ENCODE measurements around the gene HSDL1. TPM values are rescaled to one million over a fixed set of nuclear protein-coding genes. Genes with fewer than 3 reads are reported as not detected.

Gene HSDL1
- total and polyA plus RNA-seq, 2 of the 8 experiments (the other 6 are each of a cell fraction or from before 2014, with no cell fraction given): 25.0 to 55.7 TPM

GRCh38 chr16:84117494-84117843, 27.5 kb downstream of the HSDL1 start:
- Histone ChIP-seq H3K9ac (replicated peaks in 1 of 4; ENCODE audit: extremely low read depth in 1 of 4, low read depth in 3 of 4, low read length in 3 of 4) (peak overlapping the region; percentile 46 to 88 (median 84)), H3K4me3 (ENCODE audit: extremely low read depth in 1 of 4, insufficient read depth in 2 of 4, low read depth in 3 of 4, low read length in 4 of 4) (peak overlapping the region; percentile 69 to 92 (median 84)), H3K27ac (ENCODE audit: low read depth, low read length) (0 out of 2 replicates have a peak overlapping the region, but pooled peaks have one; percentile 46), H3K36me3 (ENCODE audit: control insufficient read depth in 2 of 4, insufficient read depth in 4 of 4, low read length in 3 of 4) (peaks cover 0 to 3% (median under 1%) of the 10 kb centered on the region in 4 experiments; a peak in 5 of 8 replicates), H3K9me3 (ENCODE audit: insufficient read depth in 2 of 2, low read depth in 1 of 2, low read length in 1 of 2) (no peaks in the 10 kb centered on the region), H3K27me3 (replicated peaks in 1 of 4; ENCODE audit: control insufficient read depth in 3 of 4, extremely low read depth in 1 of 4, insufficient read depth in 3 of 4, low read length in 3 of 4) (no peaks in the 10 kb centered on the region), H3K79me2 (ENCODE audit: control insufficient read depth in 1 of 2, insufficient read depth in 2 of 2, low read length in 2 of 2) (peaks cover 0 to 35% of the 10 kb centered on the region in 2 experiments; a peak in 3 of 4 replicates), H3K14ac (ENCODE audit: insufficient read length) (no peak overlapping the region), H4K20me1 (replicated peaks in 1 of 2; ENCODE audit: control insufficient read depth in 1 of 2, insufficient read depth in 2 of 2, low read length in 2 of 2) (peaks cover 0 to 5% of the 10 kb centered on the region in 2 experiments), H2BK12ac (ENCODE audit: low read depth, low read length) (no peak overlapping the region), H3K18ac (ENCODE audit: extremely low read depth, low read length) (no peak overlapping the region), H2BK5ac (ENCODE audit: low read depth, low read length) (no peak overlapping the region), H3K23ac (ENCODE audit: insufficient read length) (no peak overlapping the region), H3K23me2 (ENCODE audit: low read depth, low read length) (peaks cover 6% of the 10 kb centered on the region), H4K91ac (replicated peaks; ENCODE audit: insufficient read length, low read length) (no peak overlapping the region), H3K4me1 (replicated peaks in 1 of 4; ENCODE audit: control insufficient read depth in 3 of 4, insufficient read depth in 4 of 4, low read length in 3 of 4) (peaks cover 0 to 2% (median 0%) of the 10 kb centered on the region in 4 experiments; a peak in 1 of 7 replicates), H4K8ac (ENCODE audit: extremely low read depth, insufficient read depth, low read length) (peak overlapping the region; percentile 81; the same call in 1 of the 2 replicates), H3K4ac (replicated peaks; ENCODE audit: insufficient read length, low read depth, low read length) (no peak overlapping the region), H3K56ac (replicated peaks; ENCODE audit: insufficient read length, low read depth, low read length) (peak overlapping the region; percentile 26), H2AFZ (ENCODE audit: low read length) (peak overlapping the region; percentile 84), H2BK15ac (ENCODE audit: low read length) (no peak overlapping the region), H2BK120ac (replicated peaks; ENCODE audit: low read depth, low read length) (no peak overlapping the region), H2AK5ac (ENCODE audit: low read depth, low read length) (no peak overlapping the region), H4K5ac (ENCODE audit: insufficient read length, low read depth, low read length) (no peak overlapping the region), H2BK20ac (ENCODE audit: low read length) (no peak overlapping the region), H3K79me1 (ENCODE audit: low read depth, low read length) (peaks cover 6% of the 10 kb centered on the region), H3K4me2 (ENCODE audit: insufficient read depth in 1 of 2, low read depth in 2 of 2, low read length in 2 of 2) (peak overlapping the region; percentile 64 to 81)
- TF ChIP-seq NRF1 (IDR thresholded peaks at IDR 0.05; ENCODE audit: low read depth, low read length): no peak
- no peak for TF ChIP-seq ASH2L (IDR thresholded peaks at IDR 0.05; ENCODE audit: low read length)
- no peak for TF ChIP-seq KDM4A (IDR thresholded peaks at IDR 0.05; ENCODE audit: low read depth, low read length, severe bottlenecking)
- TF ChIP-seq POLR2AphosphoS5 (IDR thresholded peaks at IDR 0.05; ENCODE audit: low read depth, low read length): 0 out of 2 replicates have a peak, but pooled peaks have one; percentile 18
- no peak for TF ChIP-seq MAFK (IDR thresholded peaks at IDR 0.05; ENCODE audit: low read depth, low read length)
- peak; percentile 29 for TF ChIP-seq SAP30 (IDR thresholded peaks at IDR 0.05; ENCODE audit: insufficient read depth, insufficient replicate concordance, low read length)
- TF ChIP-seq TCF12 (IDR thresholded peaks at IDR 0.05; ENCODE audit: low read depth, low read length): no peak
- POLR2A ChIA-PET (ENCODE audit: partially characterized antibody): interaction anchor here (0.5 to 4.6 kb wide), 18 partner anchors 9 to 148 kb away, joined by 3 to 19 read pairs (median 4); partner anchors contain the start of genes DNAAF1, HSDL1, SLC38A8 and TAF1C
- no peak for DNase-seq (ENCODE audit: low read depth in 1 of 2, low spot score in 2 of 2)
- CTCF ChIA-PET (ENCODE audit: partially characterized antibody): interaction anchor here (0.7 to 6.0 kb wide), 11 partner anchors 10 to 73 kb away, joined by 3 to 44 read pairs (median 3); no protein-coding TSS in a partner anchor
- FAIRE-seq: peak; percentile 19
- 17% methylated on average over 12 of the region's 12 CpGs; no CpG with 5 or more reads in 1 of the 2 experiments for WGBS, 2 experiments (ENCODE audit: extremely low coverage in 1 of 2, insufficient coverage in 1 of 2, insufficient read length in 1 of 2, insufficient replicate concordance in 2 of 2, low coverage in 1 of 2, low lambda C conversion rate in 2 of 2, missing lambda C conversion rate in 1 of 2)
